ENCODE data around the gene CCDC39.

Gene CCDC39

GRCh38 chr3:180679178-180680096 lies at the start of gene CCDC39:
Gene CCDC39, minus strand, starts transcription at chr3:180679489. Its CDS starts 109 bp downstream, at chr3:180679380.
- DNase-seq (peak; percentile 78), ATAC-seq (peak; percentile 89)

- ATAC-seq (no peak), DNase-seq (no peak)
Measured at GRCh38 chr3:180720012-180720411, 40.7 kb upstream of the CCDC39 start.

DNA sequence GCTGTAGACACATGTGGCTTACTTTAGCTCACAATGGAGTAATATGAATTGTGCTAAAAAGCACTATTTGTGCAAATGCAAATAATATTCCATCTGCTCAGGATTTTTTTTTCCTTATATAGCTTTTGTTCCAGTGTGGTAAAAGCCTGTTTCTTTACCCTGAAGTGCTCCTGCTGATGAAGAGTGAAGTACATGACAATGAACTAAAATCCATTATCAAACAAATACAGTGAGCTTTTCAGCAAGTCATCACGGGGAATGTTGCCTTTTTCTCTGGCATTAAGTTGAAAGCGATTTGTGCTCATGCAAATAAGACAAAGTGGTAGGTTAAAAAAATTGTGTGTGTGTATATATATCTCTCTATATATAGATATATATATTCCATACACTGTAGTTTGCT lies 28.6 kb upstream of the CCDC39 start:
- no peak for ATAC-seq

GRCh38 chr3:180705619-180706018 lies 26.3 kb upstream of the CCDC39 start:
- no peak for ATAC-seq
- no peak for DNase-seq

More for the DNA sequence above, 28.6 kb upstream of the CCDC39 start:
- DNase-seq, result no peak

GRCh38 chr3:180704532-180704931 lies 25.2 kb upstream of the CCDC39 start:
- ATAC-seq (no peak), DNase-seq (no peak)

DNA sequence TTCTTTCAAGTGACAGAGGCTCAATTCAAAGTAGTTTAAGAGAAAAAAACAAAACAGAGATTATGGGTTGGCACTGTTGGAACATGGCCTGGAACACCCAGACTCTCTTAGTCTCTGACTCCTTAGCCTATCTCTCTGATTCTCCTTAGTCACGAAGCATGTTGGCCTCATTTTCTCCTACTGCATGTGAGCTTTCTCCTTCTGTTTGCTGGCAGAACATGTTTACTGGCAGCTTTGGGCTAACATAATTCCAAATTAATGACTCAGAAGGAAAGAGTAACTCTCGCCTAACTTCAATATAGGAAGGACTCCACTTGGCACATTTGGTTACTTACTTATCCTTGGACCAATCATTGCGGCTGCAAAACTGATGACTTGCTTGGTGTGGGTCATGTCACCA lies 21.7 kb upstream of the CCDC39 start:
- no peak for ATAC-seq
- no peak for DNase-seq

DNA sequence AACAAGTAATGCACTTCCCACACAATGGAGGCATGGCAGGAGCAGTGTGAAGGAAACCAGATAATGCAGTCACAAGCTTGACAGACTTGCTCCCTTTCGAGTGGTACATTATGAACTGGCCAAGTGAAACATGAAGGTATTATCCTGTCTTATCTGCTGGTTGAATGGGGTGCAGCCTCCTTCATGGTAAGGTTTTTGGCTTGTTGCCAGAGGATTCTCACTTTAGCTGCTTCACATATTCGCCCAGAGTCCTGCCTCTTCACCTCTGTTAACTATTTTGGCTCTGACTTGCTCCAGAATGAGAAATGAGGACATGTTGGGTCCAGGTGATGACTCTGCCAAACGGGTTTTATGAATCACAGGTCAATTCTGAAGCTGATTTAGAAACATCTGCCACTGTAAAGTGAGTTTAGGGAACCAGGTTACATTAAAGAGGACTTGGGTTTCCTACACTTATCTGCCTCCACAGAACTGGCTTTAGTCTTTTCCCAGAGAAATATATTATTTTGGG lies 19.5 kb upstream of the CCDC39 start:
- ATAC-seq (no peak), DNase-seq (no peak)

DNA sequence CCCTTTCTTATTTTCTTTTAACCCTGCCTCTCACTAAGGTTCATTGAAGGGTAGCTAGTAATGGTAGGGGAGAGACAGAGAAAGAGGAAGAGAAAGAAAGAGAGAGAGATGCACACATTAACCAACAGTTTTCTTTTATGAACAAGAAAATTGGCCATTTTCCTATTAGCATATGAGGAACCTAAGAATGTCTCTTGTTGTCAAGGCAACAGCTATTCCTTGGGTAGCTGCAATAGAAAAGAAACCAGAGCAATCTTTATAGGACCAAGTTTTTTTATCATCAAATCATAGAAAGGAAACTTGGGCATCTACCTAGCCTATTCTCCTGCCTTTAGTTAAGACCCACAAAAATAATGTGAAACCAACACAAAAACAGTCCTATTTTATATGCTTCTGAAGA lies 15.0 kb upstream of the CCDC39 start:
- ATAC-seq (no peak), DNase-seq (no peak)

- ATAC-seq, result no peak
- no peak for DNase-seq
Measured at GRCh38 chr3:180693656-180694055, 14.4 kb upstream of the CCDC39 start.

- no peak for DNase-seq
- ATAC-seq, result no peak
Measured at GRCh38 chr3:180690061-180690460, 10.8 kb upstream of the CCDC39 start.

DNA sequence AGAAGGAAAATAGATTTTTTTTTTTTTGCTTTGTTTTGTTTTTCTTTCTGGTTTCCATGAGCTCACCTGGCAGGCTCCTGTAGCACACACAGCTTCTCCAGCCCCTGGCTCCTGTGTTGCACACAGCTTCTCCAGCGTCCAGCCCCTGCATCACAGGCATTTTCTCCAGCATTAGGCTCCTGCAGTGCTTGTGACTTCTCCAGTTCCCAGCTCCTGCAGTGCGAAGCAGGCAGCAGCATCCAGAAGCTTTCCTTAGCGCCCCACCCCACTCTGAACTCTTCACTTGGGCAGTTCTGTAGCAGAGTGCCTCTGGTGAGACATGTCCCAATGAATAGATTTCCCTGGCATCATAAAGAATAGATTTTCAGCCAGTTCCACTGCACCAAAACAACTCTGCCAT lies 5.5 kb upstream of the CCDC39 start:
- no peak for ATAC-seq
- DNase-seq, result no peak

- DNase-seq (no peak), ATAC-seq (no peak)
Measured at GRCh38 chr3:180683816-180684215, 4.5 kb upstream of the CCDC39 start.

DNA sequence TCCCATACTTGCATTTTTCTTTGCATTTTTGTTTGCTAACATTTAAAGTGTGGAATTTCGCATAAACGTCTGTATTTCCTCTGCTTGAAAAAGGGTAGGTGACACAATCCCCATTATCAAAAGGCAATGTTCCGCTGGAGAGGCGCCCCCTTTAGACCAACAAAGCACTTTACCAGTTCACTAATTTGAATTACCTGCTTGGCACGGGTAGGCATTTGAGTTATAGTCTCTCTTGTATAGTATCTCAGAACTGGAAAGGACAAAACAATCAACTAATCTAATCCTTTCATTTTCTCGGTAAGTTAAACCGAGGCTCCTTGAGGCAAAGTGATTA lies 775 bp upstream of the CCDC39 start:
- DNase-seq, result peak; percentile 16
- ATAC-seq, result peak; percentile 58

DNA sequence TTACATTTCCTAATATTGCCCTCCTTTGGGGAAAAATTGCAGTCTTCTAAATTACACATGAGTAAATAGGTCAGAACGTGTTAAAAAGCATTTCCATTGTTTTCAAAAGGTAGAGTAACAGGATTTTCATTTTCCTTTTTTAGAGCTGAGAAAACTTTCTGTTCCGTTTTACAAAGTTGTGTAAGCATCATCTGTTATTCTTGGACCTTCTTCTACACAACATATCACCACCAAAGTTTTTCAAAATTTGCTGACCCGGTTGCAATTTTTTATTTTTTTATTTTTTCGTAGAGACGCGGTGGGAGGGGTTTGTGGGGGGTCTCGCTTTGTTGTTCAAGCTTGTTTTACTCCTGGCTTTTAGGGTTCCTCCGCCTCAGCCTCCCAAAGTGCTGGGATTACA lies 1.1 kb downstream of the CCDC39 start:
- DNase-seq, result no peak
- no peak for ATAC-seq

- no peak for DNase-seq
- no peak for ATAC-seq
Measured at GRCh38 chr3:180661444-180661843, 17.8 kb downstream of the CCDC39 start.

GRCh38 chr3:180657094-180657493 lies 22.2 kb downstream of the CCDC39 start:
- no peak for ATAC-seq
- no peak for DNase-seq

DNA sequence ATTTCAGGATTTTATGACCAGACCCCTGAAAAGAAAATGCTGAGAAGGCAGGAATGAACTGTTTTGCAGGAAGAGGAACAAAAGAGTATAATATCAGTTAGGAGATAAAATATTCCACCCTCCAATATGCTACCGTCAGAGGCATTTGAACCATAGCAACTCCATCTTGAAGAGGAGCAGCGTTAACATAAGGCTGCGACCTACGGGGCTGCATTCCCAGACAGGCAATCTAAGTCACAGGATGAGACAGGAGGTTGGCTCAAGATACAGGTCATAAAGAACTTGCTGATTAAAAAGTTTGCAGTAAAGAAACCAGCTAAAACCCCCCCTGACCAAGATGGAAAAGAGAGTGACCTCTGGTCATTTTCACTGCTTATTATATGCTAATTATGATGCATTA lies 22.9 kb downstream of the CCDC39 start:
- ATAC-seq, result no peak
- no peak for DNase-seq

DNA sequence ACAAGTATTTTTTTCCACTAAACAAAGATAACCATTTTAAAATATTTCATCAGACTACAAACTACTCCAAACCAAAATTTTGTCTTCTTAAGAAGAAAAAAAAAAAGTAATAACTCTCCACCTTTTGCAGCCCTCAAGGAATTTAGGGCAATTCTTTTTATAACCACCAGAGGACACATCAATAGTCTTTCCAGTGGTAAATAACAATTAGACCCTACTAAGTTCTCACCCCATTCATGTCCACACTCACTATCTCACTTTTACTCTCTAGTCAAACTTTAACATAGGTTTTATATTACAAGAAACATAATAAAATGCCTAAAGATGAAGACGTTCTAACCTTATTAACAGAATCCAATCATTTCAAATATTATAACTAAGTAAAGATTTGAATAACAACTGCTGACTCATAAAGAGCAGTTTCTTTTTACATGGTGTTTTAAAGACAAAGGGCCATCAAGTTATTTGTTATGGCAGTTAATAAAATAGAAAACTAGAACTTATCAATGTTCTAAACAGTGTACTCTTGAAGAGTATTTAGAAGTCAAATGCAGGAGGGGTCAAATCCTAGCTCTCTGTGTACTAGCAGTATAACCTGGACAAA lies 33.0 kb downstream of the CCDC39 start:
- DNase-seq, result no peak
- ATAC-seq, result no peak

DNA sequence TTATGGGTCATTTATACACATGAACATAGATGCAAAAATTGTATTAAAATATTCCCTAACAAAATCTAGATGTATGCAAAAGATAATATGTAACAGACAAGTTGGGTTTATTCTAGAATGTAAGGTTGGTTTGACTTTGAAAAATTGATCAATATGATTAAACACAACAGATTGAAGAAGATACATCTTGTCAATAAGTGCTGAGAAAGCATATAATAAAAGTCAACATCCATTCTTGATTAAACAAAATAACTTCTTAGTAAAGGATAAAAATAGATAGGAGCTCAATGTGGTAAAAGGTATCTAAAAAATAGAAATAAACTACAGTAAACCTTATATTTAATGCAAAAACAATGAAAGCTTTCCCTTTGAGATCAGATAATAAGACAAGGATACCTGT lies 38.3 kb downstream of the CCDC39 start:
- DNase-seq (no peak), ATAC-seq (no peak)

- ATAC-seq (no peak), DNase-seq (no peak)
Measured at GRCh38 chr3:180633722-180634121, 45.6 kb downstream of the CCDC39 start.

DNA sequence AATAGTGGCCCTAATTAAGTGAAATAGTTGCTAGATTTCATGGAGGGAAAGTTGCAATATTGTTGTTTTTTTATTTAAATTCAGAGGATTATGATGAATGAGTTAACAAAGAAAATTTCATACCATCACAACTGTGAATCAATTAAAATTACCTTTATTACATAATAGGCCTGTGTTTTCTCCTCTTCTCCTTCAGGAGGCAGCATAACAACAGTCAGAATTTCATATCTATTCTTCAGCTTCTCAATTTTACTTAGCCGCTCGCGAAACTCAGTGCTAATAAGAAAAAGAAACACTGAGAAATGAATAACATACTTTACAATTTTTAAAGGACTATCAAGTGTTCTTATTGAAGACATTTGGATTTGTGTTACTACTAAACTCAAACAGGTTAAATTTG lies 48.0 kb downstream of the CCDC39 start:
- DNase-seq, result no peak
- no peak for ATAC-seq

DNA sequence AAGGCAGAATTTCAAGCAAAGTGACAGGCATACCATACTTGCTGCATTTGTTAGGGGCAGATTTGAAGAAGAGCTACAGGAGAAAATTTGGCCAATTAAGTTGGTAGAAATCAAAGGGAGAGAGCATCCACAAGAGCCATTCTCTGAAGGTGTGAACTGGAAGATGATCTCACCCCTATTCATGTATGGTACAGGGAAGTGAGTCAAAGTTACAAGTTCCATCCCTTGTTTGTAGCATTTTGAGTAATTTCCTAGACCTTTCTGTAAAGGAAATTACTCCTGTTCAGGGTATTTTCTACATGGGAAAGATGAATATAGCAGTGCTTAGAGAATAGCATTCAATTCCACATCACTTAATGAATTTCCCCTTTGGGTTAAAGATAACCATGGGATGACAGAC lies 48.9 kb downstream of the CCDC39 start:
- ATAC-seq (peak; percentile 46), DNase-seq (no peak)

DNA sequence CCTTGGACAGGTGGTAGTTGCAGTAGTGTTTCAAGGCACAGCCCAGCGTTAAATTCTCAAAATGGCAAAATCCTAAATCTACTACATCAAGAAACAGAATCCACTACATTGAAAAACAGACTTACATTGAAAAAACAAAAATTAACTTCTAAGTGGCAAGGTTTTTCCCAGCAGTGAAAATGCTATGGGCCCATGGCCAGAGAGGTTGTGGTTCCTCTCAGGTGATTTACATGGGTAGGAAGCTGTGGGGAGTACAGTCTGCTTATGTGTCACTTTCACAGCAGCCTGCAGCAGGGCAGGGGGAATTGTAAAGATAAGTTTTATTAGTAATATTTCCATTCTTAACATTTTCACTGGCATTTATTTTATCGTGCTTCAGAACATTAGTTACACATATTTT lies 52.4 kb downstream of the CCDC39 start:
- ATAC-seq, result no peak
- DNase-seq, result no peak

DNA sequence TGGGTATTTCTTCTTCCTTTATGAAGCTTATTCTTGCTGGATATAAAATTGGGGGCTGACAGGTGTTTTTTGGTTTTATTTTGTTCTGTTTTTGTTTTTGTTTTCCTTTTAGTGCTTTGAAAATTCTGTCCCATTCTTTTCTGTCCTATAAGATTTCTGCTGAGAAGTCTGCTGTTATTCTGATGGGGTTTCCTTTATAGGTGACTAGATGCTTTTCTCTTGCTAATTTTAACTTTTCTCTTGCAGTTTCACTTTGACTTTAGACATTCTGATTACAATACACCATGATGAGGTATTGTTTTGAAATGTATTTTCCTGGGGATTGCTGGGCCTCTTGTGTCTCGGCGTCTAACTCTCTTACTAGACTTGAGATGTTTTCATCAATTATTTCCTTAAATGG lies 54.6 kb downstream of the CCDC39 start:
- ATAC-seq (no peak), DNase-seq (no peak)

All from stimulated activated naive CD8-positive, alpha-beta T cell treated with anti-CD3 and anti-CD28 coated beads, Interleukin-15, Interleukin-2, amounts not matched to agents 100 U/mL and 50 U/mL, for 24 hours (primary cell).